NCI-H128 (cell line): Measurements from ENCODE around the gene SAMD15.
A peak's percentile ranks its signal among the peaks of the same experiment; 100 is the strongest.
"Not testable (repeated sequence)": the region's sequence is repeated elsewhere in the genome, so short reads cannot be mapped to it uniquely, and the experiment has no call there.

Source experiments
- DNase-seq: peaks from one replicate; lab custom pipeline; 2025; ENCODE audit not compliant: unreplicated experiment; lab: John Stamatoyannopoulos, UW

SAMD15 gene

DNA sequence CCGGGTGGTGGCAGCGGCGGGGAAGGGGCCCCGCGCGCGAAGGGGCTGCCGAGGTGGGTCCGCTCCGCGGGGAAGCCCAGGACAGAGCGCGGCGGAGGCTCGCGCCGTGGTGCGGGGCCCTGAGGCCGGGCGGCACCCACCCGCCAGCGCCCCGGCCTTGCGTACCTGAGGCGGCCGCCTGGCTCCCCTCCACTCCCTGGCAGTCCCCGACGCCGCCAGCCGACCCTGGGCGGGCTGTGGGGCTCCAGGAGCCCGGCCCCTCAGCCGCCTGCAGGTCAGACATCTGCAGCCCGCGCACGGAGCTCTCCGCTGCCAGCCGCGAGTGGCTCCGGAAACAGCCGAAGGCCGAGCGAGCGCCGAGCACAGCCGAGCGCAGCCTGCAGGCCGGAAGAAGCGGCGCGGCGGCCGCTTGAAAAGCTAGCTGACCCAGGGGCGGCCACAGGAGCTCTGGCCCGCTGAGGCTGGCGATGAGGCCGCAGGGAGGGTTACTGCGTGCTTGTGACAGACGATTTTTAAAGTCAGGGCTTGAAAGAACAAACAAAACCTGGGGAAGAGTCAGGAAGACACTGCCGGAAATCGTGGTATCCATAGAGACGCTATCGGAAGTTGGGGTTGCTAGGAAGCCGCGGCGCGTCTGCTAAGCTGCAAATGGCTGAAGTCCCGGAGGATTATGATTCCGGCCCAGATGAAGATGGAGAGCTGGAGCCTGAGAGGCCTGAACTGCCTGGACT, at the start of gene SAMD15, which contains the start of gene TMED8:
TSS of gene SAMD15 (plus strand) at position 609 of the 731 bp plus-strand sequence. CDS start at position 649, 40 bp downstream.
TSS of gene TMED8 (minus strand) at position 324 of the 731 bp plus-strand sequence. CDS start at position 283, 41 bp downstream.
- DNase-seq: peak; percentile 56

DNA sequence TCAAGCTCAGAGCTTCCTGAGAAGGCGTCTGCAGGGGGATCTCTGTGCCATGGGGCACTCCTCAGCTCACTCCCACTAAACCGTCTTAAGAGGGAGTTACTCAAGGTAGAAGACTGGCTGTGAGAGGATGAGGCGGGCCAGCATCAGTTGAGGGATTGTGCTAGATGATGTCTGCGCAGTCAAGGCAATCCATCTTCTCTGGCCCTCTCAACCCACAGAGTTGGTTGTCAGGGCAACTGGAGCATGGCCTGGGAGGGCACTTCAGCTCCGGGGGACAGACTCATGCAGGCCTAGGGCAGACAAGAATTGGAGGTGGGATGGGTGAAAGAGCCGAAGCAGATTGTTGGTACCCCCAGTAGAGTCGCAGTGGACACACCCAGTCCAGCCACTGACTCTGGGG, 47.3 kb upstream of the SAMD15 start:
- DNase-seq: no peak

DNA sequence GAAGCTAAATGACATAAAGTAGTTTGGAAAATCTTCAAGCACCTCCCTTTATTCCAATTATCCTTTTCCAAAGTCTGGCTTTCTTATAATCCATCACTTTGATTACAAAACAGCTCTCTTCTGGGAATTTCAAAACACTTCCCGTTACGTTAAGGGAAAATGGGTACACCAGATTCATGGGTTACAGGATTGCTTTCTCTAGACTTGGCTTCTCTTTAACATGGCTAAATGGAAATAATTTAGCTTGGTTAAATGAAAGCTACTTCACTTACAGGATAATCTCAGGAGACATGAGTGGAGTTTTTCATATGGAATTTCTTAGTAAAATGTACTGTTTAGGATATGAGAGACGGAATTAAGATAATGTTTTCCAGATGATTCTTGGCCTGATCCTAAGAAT, 41.6 kb upstream of the SAMD15 start:
- no peak for DNase-seq

DNA sequence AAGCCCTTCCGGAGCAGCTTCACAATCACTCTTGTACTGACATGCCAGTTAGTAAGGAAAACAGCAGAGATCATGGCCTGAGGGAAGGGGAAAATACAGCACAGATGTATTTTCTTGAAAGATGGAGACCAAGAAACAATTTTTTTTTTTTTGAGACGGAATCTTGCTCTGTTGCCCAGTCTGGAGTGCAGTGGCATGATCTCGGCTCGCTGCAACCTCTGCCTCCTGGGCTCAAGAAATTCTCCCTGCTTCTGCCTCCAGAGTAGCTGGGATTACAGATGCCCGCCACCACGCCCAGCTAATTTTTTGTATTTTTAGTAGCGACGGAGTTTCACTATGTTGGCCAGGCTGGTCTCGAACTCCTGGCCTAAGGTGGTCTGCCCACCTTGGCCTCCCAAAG, 39.9 kb upstream of the SAMD15 start:
- DNase-seq: not testable (repeated sequence)

DNA sequence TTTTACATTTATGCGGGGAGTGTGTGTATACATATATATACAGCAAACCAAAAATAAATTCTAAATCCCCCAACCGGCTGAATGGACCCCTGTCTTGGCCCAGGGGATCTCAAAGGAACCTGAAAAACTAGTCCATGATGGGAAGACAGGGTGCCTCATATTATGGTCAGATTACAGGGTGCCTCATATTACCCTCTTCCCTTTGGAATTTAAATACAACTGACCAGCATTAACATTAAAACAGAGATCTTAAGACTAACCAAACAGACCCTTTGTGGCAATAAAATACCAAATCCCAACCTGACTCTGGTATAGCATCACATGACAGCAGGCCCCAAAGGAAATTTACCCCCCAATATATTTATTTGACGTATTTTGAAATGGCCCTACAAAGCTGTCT, 39.3 kb upstream of the SAMD15 start:
- DNase-seq: no peak

DNA sequence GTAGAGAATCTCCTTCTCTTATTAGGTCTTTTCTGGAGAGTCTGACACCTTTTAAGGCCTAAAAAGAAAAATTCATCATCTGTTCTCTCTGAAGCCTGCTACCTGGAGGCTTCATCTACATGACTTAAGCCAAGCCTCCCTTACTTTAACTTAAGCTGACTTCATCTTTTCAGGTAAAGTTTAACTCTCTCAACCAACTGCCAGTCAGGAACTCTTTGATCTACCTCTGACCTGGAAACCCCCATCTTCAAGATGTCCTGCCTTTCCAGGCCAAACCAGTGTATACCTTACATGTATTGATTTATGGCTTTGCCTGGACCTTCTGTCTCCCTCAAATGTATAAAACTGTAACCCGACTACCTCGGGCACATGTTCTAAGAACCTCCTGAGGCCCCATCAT, 38.9 kb upstream of the SAMD15 start:
- no peak for DNase-seq

DNA sequence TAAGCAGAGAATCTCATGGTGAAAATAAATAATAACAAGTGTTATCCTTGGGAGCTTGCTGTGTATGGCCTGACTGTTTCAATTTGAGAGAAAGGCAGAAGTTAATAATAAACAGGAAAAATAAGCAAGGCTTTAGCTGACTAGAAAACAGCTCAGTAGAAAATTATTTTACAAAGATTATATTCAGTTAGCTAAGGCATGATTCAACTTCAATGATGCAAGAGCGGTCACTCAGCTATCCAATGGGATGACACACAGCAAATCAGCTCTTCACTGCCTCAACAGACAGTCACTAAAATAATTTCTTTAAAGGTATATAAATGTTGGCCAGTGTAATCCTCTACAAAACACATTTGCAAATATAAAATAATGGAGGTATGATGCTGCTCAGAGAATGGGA, 37.8 kb upstream of the SAMD15 start:
- no peak for DNase-seq

DNA sequence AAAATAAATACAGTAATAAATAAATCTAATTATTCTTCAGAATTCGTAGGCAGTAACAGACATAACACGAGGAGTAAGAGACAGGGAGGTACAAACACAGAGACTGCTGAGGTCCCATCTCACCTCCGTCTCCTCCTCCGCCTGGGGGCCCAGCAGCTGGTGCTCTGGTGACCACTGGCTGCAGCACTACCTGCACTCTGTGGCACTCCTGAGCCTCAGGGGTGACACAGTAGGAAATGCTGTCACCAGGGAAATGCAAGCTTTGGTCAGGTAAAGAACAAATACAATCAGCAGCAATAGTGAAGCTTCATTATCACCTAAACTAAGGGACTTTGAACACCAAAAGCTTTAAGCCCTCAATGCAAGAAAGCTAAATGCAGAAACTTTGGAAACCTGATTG, 36.8 kb upstream of the SAMD15 start:
- no peak for DNase-seq

DNA sequence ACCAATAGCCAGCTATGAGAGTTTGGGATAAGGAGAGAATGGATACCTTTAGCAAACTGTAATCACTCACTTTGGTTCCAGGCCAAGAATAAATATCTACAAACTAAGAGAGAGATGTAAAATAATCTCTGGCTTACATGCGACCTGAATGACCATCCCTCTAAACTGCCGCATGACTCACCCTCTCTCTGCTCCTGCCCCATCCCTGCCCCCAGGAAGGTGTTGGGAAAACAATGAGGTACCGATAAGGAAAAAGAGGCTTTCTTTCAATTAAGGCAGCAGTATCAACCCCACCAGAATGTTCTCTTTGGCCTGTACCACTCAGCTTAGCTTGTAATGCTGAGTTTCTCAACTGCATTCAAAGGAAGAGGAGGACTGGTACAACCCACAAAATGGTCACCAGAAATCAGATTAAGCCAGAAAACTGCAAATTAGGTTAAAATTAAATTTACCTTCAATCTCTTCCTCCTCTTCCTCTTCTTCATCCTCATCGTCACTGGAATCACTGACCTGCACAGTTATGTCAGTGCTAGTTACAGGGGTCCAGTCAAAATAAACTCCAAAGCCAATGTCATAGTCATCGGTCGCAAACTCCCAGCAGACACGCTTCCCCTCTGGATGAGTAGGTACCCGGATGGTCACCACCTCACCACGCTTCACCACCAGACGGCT, 34.3 kb upstream of the SAMD15 start:
- no peak for DNase-seq

DNA sequence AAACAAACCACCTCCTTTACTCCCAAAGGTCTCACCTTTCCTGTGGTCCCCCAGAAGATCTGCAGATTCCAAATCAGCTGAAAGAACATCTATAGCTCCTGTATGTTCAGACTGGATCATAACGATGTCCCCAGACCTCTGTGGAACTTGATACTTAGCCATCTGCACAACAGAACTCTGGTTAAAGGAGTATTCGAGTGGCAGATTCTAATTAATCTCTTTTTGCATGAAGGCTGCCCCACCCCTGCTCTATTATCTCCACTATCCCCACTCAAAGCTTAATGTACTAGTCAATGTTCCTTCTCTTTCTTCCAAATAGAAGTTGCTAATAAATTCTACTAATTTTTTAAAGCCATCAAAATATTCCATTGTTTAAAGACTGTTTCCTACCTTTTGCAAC, 33.5 kb upstream of the SAMD15 start:
- no peak for DNase-seq

DNA sequence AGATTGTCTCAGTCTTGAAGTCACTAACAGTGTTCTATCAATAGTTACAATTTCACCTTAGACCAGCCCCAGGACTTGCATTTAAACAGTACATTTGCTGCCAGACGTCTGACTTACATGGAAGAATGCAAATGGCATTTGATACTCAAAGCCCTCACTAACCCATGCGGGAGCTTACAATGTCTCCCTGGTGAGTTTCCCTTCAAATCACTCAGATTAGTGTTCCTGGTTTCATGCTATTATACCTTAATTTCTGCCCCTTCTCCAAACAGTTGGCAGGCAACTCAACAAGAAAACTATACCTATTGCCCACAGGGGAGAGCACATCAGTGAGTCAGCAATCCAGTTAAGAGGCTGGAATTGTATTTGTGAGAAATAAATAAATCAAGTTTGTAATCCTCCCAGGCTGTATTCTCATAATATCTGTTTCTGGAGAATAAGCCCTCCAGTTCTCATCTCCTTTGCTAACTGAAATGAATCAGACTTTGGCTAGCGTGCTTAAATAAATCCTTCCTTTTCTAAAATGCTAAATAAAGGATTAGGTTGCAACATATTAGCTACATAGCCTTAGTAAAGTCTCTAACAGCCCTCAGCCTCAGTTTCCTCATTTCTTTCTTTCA, 32.7 kb upstream of the SAMD15 start:
- no peak for DNase-seq

DNA sequence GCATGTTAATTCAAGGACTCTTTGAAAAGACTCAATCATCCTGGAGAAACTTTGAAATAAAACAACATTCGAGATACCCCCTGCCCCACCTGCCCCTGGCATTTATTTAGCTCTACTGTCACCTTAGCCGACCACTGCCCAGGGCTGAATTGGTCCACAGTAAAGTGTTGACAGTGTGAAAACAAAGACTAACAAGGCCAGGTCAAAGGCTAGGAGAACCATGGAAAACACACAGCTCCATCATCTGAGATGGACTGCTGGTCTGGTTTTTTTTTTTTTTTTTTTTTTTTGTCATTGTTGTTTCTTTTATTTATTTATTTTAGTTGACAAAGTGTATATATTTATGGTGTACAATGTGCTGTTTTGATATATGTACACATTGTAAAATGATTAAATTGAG, 30.7 kb upstream of the SAMD15 start:
- no peak for DNase-seq

DNA sequence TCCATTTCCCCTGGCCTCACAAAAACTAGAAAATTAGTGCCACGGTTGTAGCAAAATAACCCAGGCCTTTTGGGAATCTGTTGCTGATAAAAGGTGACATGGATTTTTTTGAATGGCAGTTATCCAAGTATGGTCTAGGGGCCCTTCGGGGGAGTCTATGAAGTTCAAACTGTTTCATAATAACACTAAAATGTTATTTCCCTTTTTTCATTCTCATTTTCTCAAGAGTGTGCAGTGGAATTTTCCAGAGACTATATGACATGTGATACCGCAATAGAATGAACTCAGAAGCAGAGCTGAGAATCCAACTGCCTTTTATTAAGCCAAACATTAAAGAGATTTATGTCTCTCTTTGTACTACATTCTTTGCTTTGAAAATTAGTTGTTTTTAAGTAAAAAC, 29.4 kb upstream of the SAMD15 start:
- no peak for DNase-seq

DNA sequence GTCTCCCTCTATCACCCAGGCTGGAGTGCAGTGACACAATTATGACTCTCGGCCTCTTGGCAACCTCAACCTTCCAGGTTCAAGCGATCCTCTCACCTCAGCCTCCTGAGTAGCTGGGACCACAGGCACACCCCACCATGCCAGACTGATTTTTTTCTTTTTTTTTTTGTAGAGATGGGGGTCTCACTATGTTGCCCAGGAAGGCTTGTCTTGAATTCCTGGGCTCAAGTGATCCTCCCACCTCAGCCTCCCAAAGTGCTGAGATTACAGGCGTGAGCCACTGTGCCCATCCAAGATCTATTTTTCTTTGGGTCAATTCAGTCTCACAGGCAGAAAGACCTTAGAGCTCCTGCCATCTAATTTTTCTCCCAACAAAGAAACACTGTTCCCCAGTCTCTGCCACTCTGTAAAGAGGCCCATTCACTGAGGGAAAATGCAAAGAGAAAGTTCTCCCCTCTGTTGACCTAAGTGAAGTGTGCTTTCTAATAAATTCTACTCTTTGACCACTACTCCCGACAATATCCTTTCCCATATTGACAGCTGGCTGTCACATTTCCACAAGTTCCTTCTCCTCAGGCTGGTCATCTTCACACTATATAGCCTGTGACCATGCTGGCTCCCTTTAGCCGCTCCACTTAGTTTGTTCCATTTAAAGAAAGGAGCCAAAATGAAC, 23.6 kb upstream of the SAMD15 start:
- DNase-seq: no peak

DNA sequence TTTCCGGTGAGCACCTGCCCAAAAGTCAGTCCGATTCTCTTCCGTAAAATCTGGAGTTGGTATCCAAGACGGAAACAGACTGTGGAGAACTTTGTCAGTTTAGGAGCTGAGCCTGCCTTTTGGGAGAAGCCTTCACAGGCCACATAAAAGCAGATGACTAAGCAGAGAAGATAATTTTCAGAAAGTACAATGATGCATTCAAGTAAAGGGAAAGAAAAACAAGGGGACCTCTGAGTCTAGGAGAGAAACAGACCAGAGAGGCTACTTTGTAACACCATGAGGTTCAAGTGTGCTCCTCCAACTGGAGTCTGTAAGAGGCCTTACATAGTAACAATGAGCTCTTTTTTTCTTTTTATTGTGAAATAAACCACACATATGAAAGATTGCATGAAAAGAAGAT, 21.4 kb upstream of the SAMD15 start:
- no peak for DNase-seq

DNA sequence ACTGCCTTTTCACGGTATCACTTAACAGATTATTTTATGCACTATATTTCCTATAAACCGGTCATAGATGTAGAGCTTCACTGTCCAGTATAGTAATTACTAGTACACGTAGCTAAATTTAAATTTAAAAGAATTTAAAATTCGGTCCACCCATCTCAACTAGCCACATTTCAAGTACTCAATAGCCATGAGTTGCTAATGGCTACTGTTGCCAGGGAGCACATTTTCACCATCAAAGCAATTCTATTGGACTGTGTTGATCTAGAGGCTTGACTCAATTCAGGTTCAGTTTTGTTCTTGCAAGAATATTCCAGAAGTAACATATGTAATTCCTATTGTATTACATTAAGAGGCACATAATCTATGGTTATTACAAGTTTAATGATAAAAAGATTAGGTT, 20.3 kb upstream of the SAMD15 start:
- DNase-seq: no peak

DNA sequence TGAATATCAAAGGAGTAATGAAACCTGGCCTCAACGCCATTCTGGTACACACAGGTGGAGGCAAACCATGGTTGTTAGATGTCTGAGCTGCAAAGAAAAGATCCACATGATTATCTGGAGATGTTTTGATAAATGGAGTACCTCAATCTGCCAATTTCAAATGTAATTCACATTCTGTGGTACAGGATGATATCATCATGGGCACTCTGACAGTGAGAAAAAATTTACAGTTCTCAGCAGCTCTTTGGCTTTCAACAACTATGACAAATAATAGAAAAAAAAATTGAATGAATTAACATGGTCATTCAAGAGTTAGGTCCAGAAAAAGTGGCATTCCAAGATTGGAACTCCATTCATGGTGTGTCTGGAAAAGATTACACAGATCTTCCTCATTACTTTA, 17.6 kb upstream of the SAMD15 start:
- no peak for DNase-seq

DNA sequence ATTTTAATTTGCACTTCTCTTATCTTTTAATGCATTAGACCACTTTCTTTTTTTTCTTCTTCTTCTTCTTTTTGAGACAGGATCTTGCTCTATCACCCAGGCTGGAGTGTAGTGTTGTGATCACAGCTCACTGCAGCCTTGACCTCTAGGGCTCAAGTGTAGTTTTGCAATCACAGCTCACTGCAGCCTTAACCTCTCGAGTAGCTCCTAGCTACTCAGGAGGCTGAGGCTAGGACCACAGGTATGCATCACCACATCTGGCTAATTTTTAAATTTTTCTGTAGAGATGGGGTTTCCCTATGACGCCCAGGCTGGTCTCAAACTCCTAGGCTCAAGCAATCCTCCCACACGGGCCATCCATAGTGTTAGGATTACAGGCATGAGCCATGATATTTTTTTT, 13.0 kb upstream of the SAMD15 start:
- DNase-seq: no peak

DNA sequence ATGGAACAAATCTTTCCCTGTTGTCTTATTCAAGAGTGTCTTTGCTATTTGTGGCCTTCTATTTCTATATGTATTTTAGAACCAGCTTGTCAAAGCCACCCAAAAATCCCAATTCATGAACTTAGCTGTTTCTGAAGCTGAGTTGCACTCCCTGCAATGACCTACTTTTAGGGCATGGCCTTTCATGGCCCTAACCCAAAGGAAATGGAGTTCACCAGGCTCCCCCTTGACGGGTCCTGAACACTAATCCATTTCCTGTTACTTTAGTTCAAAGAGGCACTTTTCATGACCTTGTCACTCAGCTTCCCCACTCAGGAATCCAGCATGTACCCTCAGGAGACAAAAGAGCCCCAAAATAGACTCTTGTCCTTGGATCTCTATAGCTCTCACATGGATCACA, 7.9 kb upstream of the SAMD15 start:
- DNase-seq: no peak

DNA sequence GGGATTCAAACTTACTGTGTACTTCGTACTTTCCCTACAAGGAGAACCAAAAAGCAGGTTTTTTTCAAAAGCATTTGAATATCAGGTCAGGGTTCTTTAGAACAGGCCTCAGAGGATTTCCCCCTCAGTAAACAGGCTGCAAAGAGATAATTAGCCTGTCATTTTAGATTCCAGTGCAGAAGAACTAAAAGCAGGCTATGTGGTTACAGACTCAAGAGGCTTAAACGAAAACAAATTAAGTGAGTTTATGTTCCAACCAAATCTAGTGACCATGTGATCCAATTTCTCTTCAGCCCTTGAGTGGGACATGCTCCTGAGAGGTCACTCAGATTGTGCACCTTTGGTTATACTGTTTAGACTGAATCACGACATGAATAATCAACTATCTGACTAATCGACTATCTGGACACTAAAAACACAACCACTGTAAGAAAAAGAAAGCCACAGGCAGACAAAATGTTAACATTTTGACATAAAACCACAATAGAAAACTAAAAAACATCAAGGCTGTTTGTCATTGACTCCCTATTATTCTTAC, 4.8 kb upstream of the SAMD15 start:
- DNase-seq: no peak

DNA sequence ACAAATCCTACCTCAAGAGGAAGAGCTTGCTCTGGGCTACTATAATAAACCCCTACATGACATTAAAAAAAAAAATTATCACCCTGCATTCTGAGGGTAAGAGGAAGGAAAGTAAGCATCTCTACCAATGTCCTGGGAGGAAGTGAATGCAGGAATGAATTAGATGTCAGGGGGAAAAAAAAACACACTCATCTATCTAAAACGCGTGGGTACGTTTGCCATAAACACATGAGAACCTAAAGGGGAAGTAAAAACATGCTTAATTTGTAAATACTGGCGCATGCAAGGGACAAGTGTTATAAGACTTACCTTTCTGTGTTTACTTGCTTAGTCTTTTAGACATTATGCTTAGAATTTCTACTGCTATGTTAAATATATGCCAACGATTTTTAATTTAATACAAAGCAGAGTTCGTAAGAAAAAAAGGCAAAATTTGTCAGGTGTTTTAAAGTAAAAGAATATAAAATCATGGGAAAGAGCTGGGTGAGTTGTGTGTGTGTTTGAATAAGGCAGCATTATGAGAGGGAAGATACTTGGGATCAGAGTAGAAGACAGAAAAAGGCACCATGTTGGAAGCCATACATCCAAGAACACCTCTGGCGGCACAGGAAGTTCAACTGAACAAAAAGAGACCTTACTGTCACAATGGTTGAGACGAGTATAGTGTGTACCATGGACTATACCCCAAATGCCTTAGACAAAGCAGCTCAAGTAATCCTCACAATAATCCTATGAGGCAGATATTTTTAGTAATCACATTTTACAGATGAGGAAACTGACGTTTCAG, 1.8 kb upstream of the SAMD15 start:
- no peak for DNase-seq
